HCT116 (cell line): ENCODE results near the gene RBFOX2. TPM values are rescaled to one million over a fixed set of nuclear protein-coding genes. Genes with fewer than 3 reads are reported as not detected.

Experiments used
- ATAC-seq: fragments of 200-7000 bp; cut with Tn5 transposase; 2 replicates; pipeline ENCODE4 v1.9.1; 2020; ENCODE audit warnings: mild to moderate bottlenecking, moderate library complexity
- BruUV-seq: library from RNA; stranded (reverse); fragments of 400-500 nt; replicated peaks from 2 replicates; lab custom pipeline; 2021; lab: Mats Ljungman, UMichigan
- CTCF ChIA-PET: fragments of 300-600 bp; sonication (Branson Sonifier 250); formaldehyde crosslinking; loops from one replicate; lab custom pipeline; 2021; ENCODE audit warnings: antibody characterized with exemption; lab: Charles Lee
- POLR2A ChIA-PET: fragments of 300-600, 350-600 bp; sonication (Branson Sonifier 250); formaldehyde crosslinking; loops from one replicate; lab custom pipeline; 2021; ENCODE audit warnings: antibody characterized with exemption; lab: Charles Lee
- RAD21 ChIA-PET, 2 experiments: fragments of 300-600 bp; sonication (Branson Sonifier 250); formaldehyde crosslinking; loops; one replicate each; lab custom pipeline; 2023; ENCODE audit warnings: low total read pairs in 2 of 2; ENCODE audit not compliant: uncharacterized antibody in 2 of 2, unreplicated experiment in 2 of 2, low non-redundant PET in 1 of 2; lab: Charles Lee
- DNase-seq: peaks from one replicate; pipeline ENCODE4 v3.0.0-alpha.2; 2010; ENCODE audit warnings: low read depth, low spot score
- H2AFZ ChIP-seq: fragments of 200-600 bp; shearing (Covaris generic), sonication (generic); 2 replicates; pipeline ENCODE4 v1.6.1; 2017; ENCODE audit warnings: low read depth, mixed run types, mixed read lengths, antibody characterized with exemption, low read length; ENCODE audit not compliant: poor library complexity, severe bottlenecking
- H3K27ac ChIP-seq: 2 replicates; pipeline ENCODE4 v1.5.1; 2012; ENCODE audit warnings: low read depth, low read length
- H3K27me3 ChIP-seq: fragments of 200-600 bp; sonication (generic); 2 replicates; pipeline ENCODE4 v1.6.1; 2016; ENCODE audit warnings: mixed run types, low read length, mixed read lengths; ENCODE audit not compliant: insufficient read depth
- H3K36me3 ChIP-seq, 2 experiments: fragments of 200-500 bp in 1 of 2; fragments of 200-600 bp in 1 of 2; sonication (Bioruptor generic) in 1 of 2; sonication (generic) in 1 of 2; 2 replicates each; pipeline versions ENCODE4 v1.5.1 to v1.6.1; 2014 to 2016; ENCODE audit warnings: low read length in 2 of 2, inconsistent platforms in 1 of 2, mixed read lengths in 1 of 2, mixed run types in 1 of 2; ENCODE audit not compliant: insufficient read depth in 2 of 2, control insufficient read depth in 1 of 2
- H3K4me1 ChIP-seq, 2 experiments: fragments of 200-600 bp in 1 of 2; sonication (generic) in 1 of 2; 2 replicates each; pipeline versions ENCODE4 v1.5.1 to v1.6.1; 2012 to 2017; ENCODE audit warnings: low read length in 2 of 2, inconsistent platforms in 1 of 2, mild to moderate bottlenecking in 1 of 2, mixed read lengths in 1 of 2, mixed run types in 1 of 2, moderate library complexity in 1 of 2; ENCODE audit not compliant: insufficient read depth in 2 of 2, control insufficient read depth in 1 of 2
- H3K4me2 ChIP-seq: fragments of 200-600 bp; sonication (generic); 2 replicates; pipeline ENCODE4 v1.6.1; 2017; ENCODE audit warnings: mixed run types, low read length, mixed read lengths
- H3K4me3 ChIP-seq, 2 experiments: fragments of 200-600 bp in 1 of 2; sonication (generic) in 1 of 2; replicated peaks in 1 of 2; 2 replicates each; pipeline ENCODE4 v1.5.1; 2011 to 2016; ENCODE audit warnings: low read length in 2 of 2, control low read depth in 1 of 2, low read depth in 1 of 2, mild to moderate bottlenecking in 1 of 2, mixed read lengths in 1 of 2, mixed run types in 1 of 2
- H3K79me2 ChIP-seq: fragments of 200-600 bp; sonication (generic); 2 replicates; pipeline ENCODE4 v1.6.1; 2017; ENCODE audit warnings: mild to moderate bottlenecking, mixed run types, low read length, moderate library complexity, mixed read lengths; ENCODE audit not compliant: insufficient read depth
- H3K9ac ChIP-seq: fragments of 200-600 bp; sonication (generic); 2 replicates; pipeline ENCODE4 v1.6.1; 2016; ENCODE audit warnings: low read length, mixed read lengths
- H3K9me2 ChIP-seq: fragments of 200-600 bp; sonication (generic), shearing (Covaris generic); 2 replicates; pipeline ENCODE4 v1.6.1; 2017; ENCODE audit warnings: mixed run types, mild to moderate bottlenecking, moderate library complexity; ENCODE audit not compliant: insufficient read depth
- H3K9me3 ChIP-seq, 2 experiments: fragments of 200-500 bp in 1 of 2; fragments of 200-600 bp in 1 of 2; sonication (Bioruptor generic) in 1 of 2; sonication (generic) in 1 of 2; 2 replicates each; pipeline ENCODE4 v1.6.1; 2014 to 2017; ENCODE audit warnings: low read length in 2 of 2, mixed read lengths in 2 of 2, inconsistent platforms in 1 of 2, low read depth in 1 of 2, mild to moderate bottlenecking in 1 of 2, mixed run types in 1 of 2, moderate library complexity in 1 of 2; ENCODE audit not compliant: control insufficient read depth in 1 of 2, insufficient read depth in 1 of 2
- H4K20me1 ChIP-seq: fragments of 200-600 bp; sonication (generic), shearing (Covaris generic); 2 replicates; pipeline ENCODE4 v1.6.1; 2017; ENCODE audit warnings: mixed run types, mild to moderate bottlenecking, moderate library complexity; ENCODE audit not compliant: insufficient read depth
- ATF3 ChIP-seq: IDR thresholded peaks from 2 replicates; pipeline ENCODE4 v1.6.1; 2012
- ELF1 ChIP-seq: IDR thresholded peaks from 2 replicates; pipeline ENCODE4 v1.6.1; 2012; ENCODE audit warnings: low read depth, borderline replicate concordance
- EZH2 ChIP-seq: fragments of 200-600 bp; sonication (generic); IDR thresholded peaks from 2 replicates; pipeline ENCODE4 v1.6.1; 2017; ENCODE audit warnings: antibody characterized with exemption, mixed run types
- EZH2phosphoT487 ChIP-seq: fragments of 200-600 bp; IDR thresholded peaks from 2 replicates; pipeline ENCODE4 v1.6.1; 2018; ENCODE audit warnings: antibody characterized with exemption, borderline replicate concordance
- FOSL1 ChIP-seq: IDR thresholded peaks from 2 replicates; pipeline ENCODE4 v1.6.1; 2012; ENCODE audit warnings: low read depth
- MAX ChIP-seq: IDR thresholded peaks from 2 replicates; pipeline ENCODE4 v1.6.1; 2012
- POLR2A ChIP-seq: IDR thresholded peaks from 2 replicates; pipeline ENCODE4 v1.7.0; 2011; ENCODE audit warnings: borderline replicate concordance; ENCODE audit not compliant: insufficient read depth, insufficient read length; ENCODE audit errors: extremely low read depth
- POLR2AphosphoS5 ChIP-seq: IDR thresholded peaks from 2 replicates; pipeline ENCODE4 v1.6.1; 2011; ENCODE audit warnings: mild to moderate bottlenecking, low read depth, low read length, moderate library complexity
- RAD21 ChIP-seq: IDR thresholded peaks from 2 replicates; pipeline ENCODE4 v1.6.1; 2012; ENCODE audit warnings: low read depth, mild to moderate bottlenecking
- REST ChIP-seq: IDR thresholded peaks from 2 replicates; pipeline ENCODE4 v1.6.1; 2012; ENCODE audit warnings: low read depth
- SIN3A ChIP-seq: IDR thresholded peaks from 2 replicates; pipeline ENCODE4 v1.6.1; 2012; ENCODE audit warnings: low read depth
- ZFX ChIP-seq: fragments of 450-650 bp; IDR thresholded peaks from 2 replicates; pipeline ENCODE4 v1.6.1; 2017
- ZNF274 ChIP-seq: fragments of 200-500 bp; sonication (Bioruptor generic); IDR thresholded peaks from 2 replicates; pipeline ENCODE4 v1.6.1; 2014; ENCODE audit warnings: mild to moderate bottlenecking, low read depth, low read length, inconsistent platforms
- intact Hi-C: fragments of 100-400 bp; cut with micrococcal nuclease; formaldehyde crosslinking; loops from 2 replicates; pipeline ENCODE4 v1.10.0; 2022
- total RNA-seq: library from RNA; stranded (reverse); gene quantifications from one replicate; pipeline ENCODE4 v1.2.1, GENCODE V29; 2021; ENCODE audit not compliant: unreplicated experiment

The RBFOX2 gene
- total RNA-seq, 1 experiment from 2014 or later, result 83.9 TPM

- intact Hi-C loops, result loop anchor here (5.0 kb wide), 1 partner anchor 72 kb away; no protein-coding TSS in a partner anchor
- ChIA-PET RAD21 (no interaction called here), POLR2A (no interaction called here), CTCF (interaction anchor here (1.3 to 1.5 kb wide), 3 partner anchors 152 to 282 kb away, joined by 3 to 4 read pairs (median 3); no protein-coding TSS in a partner anchor)
- no peak for ATAC-seq
- H3K4me2 ChIP-seq, result peak overlapping the region; percentile 77
- H3K27me3 ChIP-seq, result no peaks in the 10 kb centered on the region
- H3K9me2 ChIP-seq, result no peaks in the 10 kb centered on the region
- no TSS peak for BruUV-seq
- H3K27ac ChIP-seq, result no peak overlapping the region
- H3K9ac ChIP-seq, result no peak overlapping the region
- no peaks in the 10 kb centered on the region for H3K36me3 ChIP-seq
- no peak for DNase-seq
- H4K20me1 ChIP-seq, result no peaks in the 10 kb centered on the region
- H2AFZ ChIP-seq, result no peak overlapping the region
- TF ChIP-seq REST (no peak), POLR2A (no peak), EZH2 (no peak), POLR2AphosphoS5 (no peak), ATF3 (no peak), EZH2phosphoT487 (no peak), MAX (no peak), SIN3A (no peak), RAD21 (no peak), ZNF274 (no peak), FOSL1 (no peak), ELF1 (no peak), ZFX (no peak)
- H3K9me3 ChIP-seq, result no peaks in the 10 kb centered on the region
- no peak overlapping the region for H3K4me3 ChIP-seq
- peaks cover 66% of the 10 kb centered on the region for H3K79me2 ChIP-seq
- peaks cover 12 to 24% of the 10 kb centered on the region in 2 experiments; a peak in 3 of 4 replicates for H3K4me1 ChIP-seq
These were observed 114.7 kb downstream of the RBFOX2 start for GRCh38 chr22:35913925-35914324.
